DMS 273 treated with DMSO at 0.1 percent for 48 hours (cell line): ENCODE data around the gene YEATS2.
"Not testable (repeated sequence)": the region's sequence is repeated elsewhere in the genome, so short reads cannot be mapped to it uniquely, and the experiment has no call there.

Source experiments
- DNase-seq: peaks from one replicate; lab custom pipeline; 2025; lab: John Stamatoyannopoulos, UW

The YEATS2 gene

GRCh38 chr3:183776451-183776850 lies 78.9 kb downstream of the YEATS2 start:
- DNase-seq = not testable (repeated sequence)

GRCh38 chr3:183777016-183777618 lies 79.5 kb downstream of the YEATS2 start:
- DNase-seq = no peak

- no peak for DNase-seq
Observed at GRCh38 chr3:183779896-183780465, 82.4 kb downstream of the YEATS2 start.

- DNase-seq = no peak
Observed at GRCh38 chr3:183781246-183781645, 83.6 kb downstream of the YEATS2 start.

- DNase-seq = no peak
Observed at GRCh38 chr3:183782576-183783276, 85.1 kb downstream of the YEATS2 start.

GRCh38 chr3:183784503-183784902 lies 86.9 kb downstream of the YEATS2 start:
- DNase-seq = not testable (repeated sequence)

- DNase-seq = no peak
Observed at GRCh38 chr3:183789826-183790225, 92.2 kb downstream of the YEATS2 start.

GRCh38 chr3:183790700-183791099 lies 93.1 kb downstream of the YEATS2 start:
- DNase-seq = no peak

GRCh38 chr3:183792976-183793375 lies 95.4 kb downstream of the YEATS2 start:
- DNase-seq = no peak

- DNase-seq = no peak
Observed at GRCh38 chr3:183794452-183794851, 96.9 kb downstream of the YEATS2 start.

GRCh38 chr3:183796372-183796771 lies 98.8 kb downstream of the YEATS2 start:
- no peak for DNase-seq

GRCh38 chr3:183797996-183798395 lies 100.4 kb downstream of the YEATS2 start:
- no peak for DNase-seq

GRCh38 chr3:183799461-183799860 lies 101.9 kb downstream of the YEATS2 start:
- no peak for DNase-seq

- DNase-seq = no peak
Observed at GRCh38 chr3:183800243-183800863, 102.8 kb downstream of the YEATS2 start.

- DNase-seq = no peak
Observed at GRCh38 chr3:183801601-183802000, 104.0 kb downstream of the YEATS2 start.

- no peak for DNase-seq
Observed at GRCh38 chr3:183802989-183803388, 105.4 kb downstream of the YEATS2 start.

- DNase-seq = no peak
Observed at GRCh38 chr3:183807209-183807728, 109.7 kb downstream of the YEATS2 start.

- DNase-seq = no peak
Observed at GRCh38 chr3:183807881-183808280, 110.3 kb downstream of the YEATS2 start.

- DNase-seq = no peak
Observed at GRCh38 chr3:183808355-183808754, 110.8 kb downstream of the YEATS2 start.

- no peak for DNase-seq
Observed at GRCh38 chr3:183809270-183809669, 111.7 kb downstream of the YEATS2 start.

- no peak for DNase-seq
Observed at GRCh38 chr3:183810643-183811594, 113.3 kb downstream of the YEATS2 start.

- DNase-seq = no peak
Observed at GRCh38 chr3:183811638-183812037, 114.0 kb downstream of the YEATS2 start.
